Tibial artery (tissue), 4 donors: Measurements from ENCODE around the gene SEMA3B.

ENCODE experiments used
- DNase-seq, 2 donors: peaks; one replicate each; pipeline ENCODE4 v3.0.0-alpha.2; 2019
- H3K27ac ChIP-seq, 2 donors: fragments of 200-600 bp; sonication (generic) in 1 of 2; 1 replicate in 1 of 2; 2 replicates in 1 of 2; pipeline ENCODE4 v1.5.1; 2018 to 2019; ENCODE audit warnings: mild to moderate bottlenecking in 1 of 2
- H3K27me3 ChIP-seq, 2 donors: fragments of 200-600 bp; sonication (generic) in 1 of 2; one replicate each; pipeline versions ENCODE4 v1.5.1 to v1.6.0; 2016 to 2019
- H3K36me3 ChIP-seq, 3 donors: fragments of 200-600 bp; sonication (generic) in 2 of 3; one replicate each; pipeline ENCODE4 v1.5.1; 2016 to 2019; ENCODE audit warnings: mild to moderate bottlenecking in 2 of 3
- H3K4me1 ChIP-seq, 4 donors: fragments of 200-600 bp; sonication (generic) in 2 of 4; 1 replicate in 3 of 4; 2 replicates in 1 of 4; pipeline ENCODE4 v1.5.1; 2016 to 2019
- H3K4me3 ChIP-seq, 2 donors: fragments of 200-600 bp; sonication (generic) in 1 of 2; 1 replicate in 1 of 2; 2 replicates in 1 of 2; pipeline ENCODE4 v1.5.1; 2018 to 2019; ENCODE audit warnings: mild to moderate bottlenecking in 2 of 2
- H3K9me3 ChIP-seq, 3 donors: fragments of 200-600 bp; sonication (generic) in 1 of 3; one replicate each; pipeline ENCODE4 v1.5.1; 2016 to 2019
- CTCF ChIP-seq, 2 experiments: fragments of 200-600 bp in 1 of 2; fragments of 450-650 bp in 1 of 2; IDR thresholded peaks; one replicate each; pipeline ENCODE4 v1.5.1; 2017 to 2019; ENCODE audit warnings: antibody characterized with exemption in 2 of 2, mild to moderate bottlenecking in 1 of 2, moderate library complexity in 1 of 2
- intact Hi-C: fragments of 100-400 bp; cut with DNase I; formaldehyde crosslinking; loops from one replicate; pipeline ENCODE4 v1.15.0; 2023; ENCODE audit warnings: low total_unique reads

Gene SEMA3B

GRCh38 chr3:50268703-50269451 lies at the start of gene SEMA3B:
SEMA3B (plus strand) TSS chr3:50269147; CDS start chr3:50269241, 94 bp downstream.
- H3K4me1 ChIP-seq = peaks cover 7 to 88% (median 74%) of the 10 kb centered on the region in 4 donors
- H3K27ac ChIP-seq = peak within 1 kb of the TSS; percentile 96 to 98
- peak within 1 kb of the TSS; percentile 65 to 66 for H3K4me3 ChIP-seq
- DNase-seq = peak; percentile 63 to 91
- no peaks in the 10 kb centered on the region for H3K36me3 ChIP-seq
- H3K9me3 ChIP-seq = no peaks in the 10 kb centered on the region
- intact Hi-C loops = no loop called here
- no peaks in the 10 kb centered on the region for H3K27me3 ChIP-seq
- no peak for TF ChIP-seq CTCF (IDR thresholded peaks at IDR 0.05)

GRCh38 chr3:50219285-50219684 lies 49.7 kb upstream of the SEMA3B start:
- no peak overlapping the region for H3K27ac ChIP-seq
- no peaks in the 10 kb centered on the region for H3K9me3 ChIP-seq
- no peak overlapping the region for H3K4me3 ChIP-seq
- intact Hi-C loops = no loop called here
- no peak for TF ChIP-seq CTCF (IDR thresholded peaks at IDR 0.05)
- DNase-seq = no peak
- H3K4me1 ChIP-seq = no peaks in the 10 kb centered on the region
- no peaks in the 10 kb centered on the region for H3K36me3 ChIP-seq
- H3K27me3 ChIP-seq = peaks cover 0 to 10% of the 10 kb centered on the region in 2 donors

GRCh38 chr3:50220109-50220508 lies 48.8 kb upstream of the SEMA3B start:
- no peaks in the 10 kb centered on the region for H3K4me1 ChIP-seq
- H3K9me3 ChIP-seq = no peaks in the 10 kb centered on the region
- H3K27ac ChIP-seq = no peak overlapping the region
- intact Hi-C loops = no loop called here
- H3K4me3 ChIP-seq = no peak overlapping the region
- H3K27me3 ChIP-seq = peaks cover 0 to 7% of the 10 kb centered on the region in 2 donors
- no peaks in the 10 kb centered on the region for H3K36me3 ChIP-seq
- TF ChIP-seq CTCF (IDR thresholded peaks at IDR 0.05) = no peak
- no peak for DNase-seq

- no peak for TF ChIP-seq CTCF (IDR thresholded peaks at IDR 0.05)
- no peak overlapping the region for H3K27ac ChIP-seq
- no peak overlapping the region for H3K4me3 ChIP-seq
- H3K36me3 ChIP-seq = no peaks in the 10 kb centered on the region
- intact Hi-C loops = no loop called here
- peaks cover 0 to 5% (median 2%) of the 10 kb centered on the region in 4 donors for H3K4me1 ChIP-seq
- no peak for DNase-seq
- no peaks in the 10 kb centered on the region for H3K9me3 ChIP-seq
- H3K27me3 ChIP-seq = peaks cover 0 to 6% of the 10 kb centered on the region in 2 donors
These were observed 47.9 kb upstream of the SEMA3B start for GRCh38 chr3:50221051-50221410.

- no peak overlapping the region for H3K27ac ChIP-seq
- DNase-seq = no peak
These were observed 47.4 kb upstream of the SEMA3B start for GRCh38 chr3:50221411-50222168.

More at GRCh38 chr3:50221411-50222168, 47.4 kb upstream of the SEMA3B start:
- Histone ChIP-seq H3K36me3 (no peaks in the 10 kb centered on the region), H3K4me3 (no peak overlapping the region), H3K27me3 (peaks cover 0 to 6% of the 10 kb centered on the region in 2 donors), H3K4me1 (peaks cover 0 to 10% (median 5%) of the 10 kb centered on the region in 4 donors), H3K9me3 (no peaks in the 10 kb centered on the region)
- intact Hi-C loops = no loop called here
- no peak for TF ChIP-seq CTCF (IDR thresholded peaks at IDR 0.05)
